Fibroblast of lung (primary cell): ENCODE measurements around the gene CPNE2.

Experiments used
- CTCF ChIP-seq, 2 donors: IDR thresholded peaks in 1 of 2; conservative IDR thresholded peaks in 1 of 2; 1 replicate in 1 of 2; 2 replicates in 1 of 2; pipeline ENCODE4 v1.5.1; 2011 to 2012; ENCODE audit warnings: low read length in 2 of 2, control low read depth in 1 of 2, inconsistent platforms in 1 of 2, low read depth in 1 of 2, mild to moderate bottlenecking in 1 of 2
- EZH2 ChIP-seq: IDR thresholded peaks from 2 replicates; pipeline ENCODE4 v1.5.1; 2012; ENCODE audit warnings: low read length, control low read depth, mild to moderate bottlenecking; ENCODE audit errors: missing control alignments

GRCh38 chr16:57144027-57144426 lies 51.6 kb downstream of the CPNE2 start:
- TF ChIP-seq CTCF (conservative IDR thresholded peaks at IDR 0.05 in 1 of 2, IDR thresholded peaks at IDR 0.05 in 1 of 2; ENCODE audit: low read depth in 1 of 2, low read length in 2 of 2) (no peak), EZH2 (no peak)
